Measurements from ENCODE around the gene SYCE3. TPM values are rescaled to one million over a fixed set of nuclear protein-coding genes. Genes with fewer than 3 reads are reported as not detected.

Gene SYCE3
- total RNA-seq, 1 experiment from 2014 or later, result not detected

GRCh38 chr22:50595189-50595588, 32.5 kb upstream of the SYCE3 start:
- Mint-ChIP-seq H3K27ac (ENCODE audit: unreplicated experiment) (no peak overlapping the region), H3K27me3 (ENCODE audit: insufficient read depth, unreplicated experiment) (peaks cover 9% of the 10 kb centered on the region), H3K36me3 (ENCODE audit: insufficient read depth, unreplicated experiment) (no peaks in the 10 kb centered on the region), H3K4me1 (ENCODE audit: low read depth, unreplicated experiment) (peaks cover 7% of the 10 kb centered on the region), H3K9me3 (ENCODE audit: unreplicated experiment) (no peaks in the 10 kb centered on the region), H3K4me3 (ENCODE audit: unreplicated experiment) (no peak overlapping the region)
- no peaks in the 10 kb centered on the region for H3K36me3 ChIP-seq (ENCODE audit: control insufficient read depth, insufficient read depth, low read length)
- BruUV-seq (replicated peaks), result no TSS peak
- H3K4me1 ChIP-seq, result peaks cover 5% of the 10 kb centered on the region
- no peaks in the 10 kb centered on the region for H3K9me3 ChIP-seq
- no peaks in the 10 kb centered on the region for H3K27me3 ChIP-seq (replicated peaks; ENCODE audit: control insufficient read depth, insufficient read depth, low read length)
- no peak overlapping the region for H3K4me3 ChIP-seq (ENCODE audit: low read depth, low read length)
- no peak for DNase-seq
- no peak for TF ChIP-seq CTCF (IDR thresholded peaks at IDR 0.05; ENCODE audit: insufficient read depth in 1 of 2, low read depth in 1 of 2, low read length in 1 of 2, severe bottlenecking in 1 of 2, unreplicated experiment in 1 of 2)
- ChIA-PET POLR2A (no interaction called here), CTCF (no interaction called here)
- intact Hi-C loops (cut with micrococcal nuclease; ENCODE audit: unreplicated experiment), result no loop called here

- Histone ChIP-seq H3K9me3 (no peaks in the 10 kb centered on the region), H3K36me3 (ENCODE audit: control insufficient read depth, insufficient read depth, low read length) (no peaks in the 10 kb centered on the region), H3K4me3 (ENCODE audit: low read depth, low read length) (no peak overlapping the region), H3K4me1 (peaks cover 18% of the 10 kb centered on the region), H3K27me3 (replicated peaks; ENCODE audit: control insufficient read depth, insufficient read depth, low read length) (no peaks in the 10 kb centered on the region)
- ChIA-PET CTCF (no interaction called here), POLR2A (interaction anchor here (0.5 kb wide), 1 partner anchor 82 kb away, joined by 9 read pairs; no protein-coding TSS in a partner anchor)
- intact Hi-C loops (cut with micrococcal nuclease; ENCODE audit: unreplicated experiment), result no loop called here
- no peak overlapping the region for H3K27ac Mint-ChIP-seq (ENCODE audit: unreplicated experiment)
- H3K27me3 Mint-ChIP-seq (ENCODE audit: insufficient read depth, unreplicated experiment), result peaks cover 6% of the 10 kb centered on the region
- no peaks in the 10 kb centered on the region for H3K4me1 Mint-ChIP-seq (ENCODE audit: low read depth, unreplicated experiment)
- DNase-seq, result peak in 1 of 2 experiments; percentile 27
- no peak for TF ChIP-seq CTCF (IDR thresholded peaks at IDR 0.05; ENCODE audit: insufficient read depth in 1 of 2, low read depth in 1 of 2, low read length in 1 of 2, severe bottlenecking in 1 of 2, unreplicated experiment in 1 of 2)
- no peak overlapping the region for H3K4me3 Mint-ChIP-seq (ENCODE audit: unreplicated experiment)
- BruUV-seq (replicated peaks), result no TSS peak
- H3K36me3 Mint-ChIP-seq (ENCODE audit: insufficient read depth, unreplicated experiment), result peaks cover 4% of the 10 kb centered on the region
- H3K9me3 Mint-ChIP-seq (ENCODE audit: unreplicated experiment), result no peaks in the 10 kb centered on the region
These were observed 24.7 kb upstream of the SYCE3 start for GRCh38 chr22:50587407-50587806.

- intact Hi-C loops (cut with micrococcal nuclease; ENCODE audit: unreplicated experiment), result no loop called here
- DNase-seq, result peak in 1 of 2 experiments; percentile 12
- no peak overlapping the region for H3K4me3 ChIP-seq (ENCODE audit: low read depth, low read length)
- H3K27me3 ChIP-seq (replicated peaks; ENCODE audit: control insufficient read depth, insufficient read depth, low read length), result no peaks in the 10 kb centered on the region
- ChIA-PET CTCF (no interaction called here), POLR2A (no interaction called here)
- Mint-ChIP-seq H3K36me3 (ENCODE audit: insufficient read depth, unreplicated experiment) (peaks cover 4% of the 10 kb centered on the region), H3K4me3 (ENCODE audit: unreplicated experiment) (no peak overlapping the region), H3K9me3 (ENCODE audit: unreplicated experiment) (no peaks in the 10 kb centered on the region), H3K4me1 (ENCODE audit: low read depth, unreplicated experiment) (no peaks in the 10 kb centered on the region), H3K27ac (ENCODE audit: unreplicated experiment) (no peak overlapping the region), H3K27me3 (ENCODE audit: insufficient read depth, unreplicated experiment) (peaks cover 6% of the 10 kb centered on the region)
- TF ChIP-seq CTCF (IDR thresholded peaks at IDR 0.05; ENCODE audit: insufficient read depth in 1 of 2, low read depth in 1 of 2, low read length in 1 of 2, severe bottlenecking in 1 of 2, unreplicated experiment in 1 of 2), result no peak
- peaks cover 21% of the 10 kb centered on the region for H3K4me1 ChIP-seq
- no TSS peak for BruUV-seq (replicated peaks)
- H3K36me3 ChIP-seq (ENCODE audit: control insufficient read depth, insufficient read depth, low read length), result no peaks in the 10 kb centered on the region
- H3K9me3 ChIP-seq, result no peaks in the 10 kb centered on the region
These were observed 23.7 kb upstream of the SYCE3 start for GRCh38 chr22:50586416-50586815.

Measured in Caco-2 (cell line).